Measurements from ENCODE around the gene COQ4.

COQ4 gene

DNA sequence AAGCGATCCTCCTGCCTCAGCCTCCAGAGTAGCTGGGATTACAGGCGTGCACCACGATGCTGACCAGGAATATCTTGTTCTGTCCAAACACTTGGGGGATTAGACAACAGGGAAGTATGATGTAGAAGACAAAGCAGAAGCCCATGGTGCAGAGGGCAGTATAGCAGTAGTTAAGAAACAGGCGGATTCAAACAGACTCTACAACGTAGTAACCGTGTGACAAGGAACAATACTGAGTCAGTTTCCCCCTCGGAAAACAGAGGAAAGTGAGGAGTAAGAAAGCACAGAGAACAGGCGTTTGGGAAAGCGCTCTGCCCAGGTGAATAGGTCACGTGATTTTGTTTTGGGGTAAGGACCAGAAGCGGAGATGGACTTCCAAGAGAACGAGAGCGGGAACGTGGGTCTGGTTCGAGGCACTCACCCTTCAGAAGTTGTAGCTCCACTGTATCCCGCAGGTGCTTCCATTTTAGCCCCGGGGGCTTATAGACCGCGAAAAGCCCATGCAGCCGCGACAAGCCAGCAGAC, 698 bp upstream of the COQ4 start:
- TF ChIP-seq, protein P1, sequence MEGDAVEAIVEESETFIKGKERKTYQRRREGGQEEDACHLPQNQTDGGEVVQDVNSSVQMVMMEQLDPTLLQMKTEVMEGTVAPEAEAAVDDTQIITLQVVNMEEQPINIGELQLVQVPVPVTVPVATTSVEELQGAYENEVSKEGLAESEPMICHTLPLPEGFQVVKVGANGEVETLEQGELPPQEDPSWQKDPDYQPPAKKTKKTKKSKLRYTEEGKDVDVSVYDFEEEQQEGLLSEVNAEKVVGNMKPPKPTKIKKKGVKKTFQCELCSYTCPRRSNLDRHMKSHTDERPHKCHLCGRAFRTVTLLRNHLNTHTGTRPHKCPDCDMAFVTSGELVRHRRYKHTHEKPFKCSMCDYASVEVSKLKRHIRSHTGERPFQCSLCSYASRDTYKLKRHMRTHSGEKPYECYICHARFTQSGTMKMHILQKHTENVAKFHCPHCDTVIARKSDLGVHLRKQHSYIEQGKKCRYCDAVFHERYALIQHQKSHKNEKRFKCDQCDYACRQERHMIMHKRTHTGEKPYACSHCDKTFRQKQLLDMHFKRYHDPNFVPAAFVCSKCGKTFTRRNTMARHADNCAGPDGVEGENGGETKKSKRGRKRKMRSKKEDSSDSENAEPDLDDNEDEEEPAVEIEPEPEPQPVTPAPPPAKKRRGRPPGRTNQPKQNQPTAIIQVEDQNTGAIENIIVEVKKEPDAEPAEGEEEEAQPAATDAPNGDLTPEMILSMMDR (conservative IDR thresholded peaks at IDR 0.05; ENCODE audit: low read depth, low read length), result no peak
- DNase-seq (ENCODE audit: low read depth), result no peak
- H3K4me3 ChIP-seq (ENCODE audit: low read depth, low read length), result peak overlapping the region; percentile 92

DNA sequence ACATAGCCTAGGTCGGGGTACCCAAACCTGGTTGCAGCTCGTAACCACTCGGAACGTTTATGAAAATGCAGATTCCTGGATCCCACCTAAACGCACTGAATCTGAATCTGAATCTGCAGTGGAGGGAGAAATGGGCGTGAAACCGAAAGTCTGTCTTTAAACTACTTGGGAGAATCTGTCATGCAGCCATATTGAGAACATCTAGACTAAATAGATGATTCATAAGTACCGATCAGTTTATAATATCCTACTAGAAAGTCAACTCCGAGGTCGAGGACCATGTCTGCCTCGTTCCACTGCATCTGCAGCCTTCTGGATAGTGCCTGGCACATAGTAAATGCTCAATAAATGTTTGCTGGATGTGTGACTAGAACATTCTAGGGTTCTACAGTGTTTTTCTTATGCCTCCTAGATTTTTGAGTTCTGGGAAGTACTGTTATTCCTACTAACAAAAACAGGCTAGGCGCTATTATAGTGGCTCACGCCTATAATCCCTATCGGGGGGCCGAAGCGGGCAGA, 632 bp downstream of the COQ4 start:
- DNase-seq (ENCODE audit: low read depth), result peak; percentile 59
- peak overlapping the region; percentile 92 for H3K4me3 ChIP-seq (ENCODE audit: low read depth, low read length)
- TF ChIP-seq, protein P1 (conservative IDR thresholded peaks at IDR 0.05; ENCODE audit: low read depth, low read length), result no peak

DNA sequence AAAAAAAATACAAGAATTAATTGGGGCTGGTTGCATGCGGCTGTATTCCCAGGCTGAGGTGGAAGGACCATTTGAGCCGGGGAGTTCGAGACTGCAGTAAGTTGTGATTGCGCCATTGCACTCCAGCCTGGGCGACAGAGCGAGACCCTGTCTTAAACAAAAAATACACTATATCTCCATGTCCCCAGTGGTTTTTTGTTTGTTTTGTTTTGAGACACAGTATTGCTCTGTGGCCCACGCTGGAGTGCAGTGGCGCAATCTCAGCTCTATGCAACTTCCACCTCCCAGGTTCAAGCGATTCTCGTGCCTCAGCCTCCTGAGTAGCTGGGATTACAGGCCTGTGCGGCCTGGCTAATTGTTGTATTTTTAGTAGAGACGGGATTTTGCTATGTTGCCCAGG, 1.2 kb downstream of the COQ4 start:
- TF ChIP-seq, protein P1 (conservative IDR thresholded peaks at IDR 0.05; ENCODE audit: low read depth, low read length), result no peak
- peak overlapping the region; percentile 92 for H3K4me3 ChIP-seq (ENCODE audit: low read depth, low read length)
- DNase-seq (ENCODE audit: low read depth), result no peak

DNA sequence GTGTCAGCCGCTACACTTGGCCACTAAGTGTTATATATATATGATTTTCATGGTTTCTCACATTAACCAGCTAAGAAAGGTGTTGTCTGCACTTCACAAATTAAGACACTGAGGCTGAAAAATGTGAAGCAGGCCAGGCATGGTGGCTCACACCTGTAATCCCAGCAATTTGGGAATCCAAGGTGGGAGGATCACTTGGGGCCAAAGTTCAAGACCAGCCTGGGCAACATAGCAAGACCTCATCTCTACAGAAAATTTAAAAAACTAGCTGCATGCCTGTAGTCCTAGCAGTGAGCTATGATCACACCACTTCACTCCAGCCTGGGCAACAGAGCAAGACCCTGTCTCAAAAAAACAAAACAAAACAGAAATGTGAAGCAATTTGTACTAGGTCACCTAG, 1.8 kb downstream of the COQ4 start:
- TF ChIP-seq, protein P1 (conservative IDR thresholded peaks at IDR 0.05; ENCODE audit: low read depth, low read length), result no peak
- no peak overlapping the region for H3K4me3 ChIP-seq (ENCODE audit: low read depth, low read length)
- DNase-seq (ENCODE audit: low read depth), result no peak

DNA sequence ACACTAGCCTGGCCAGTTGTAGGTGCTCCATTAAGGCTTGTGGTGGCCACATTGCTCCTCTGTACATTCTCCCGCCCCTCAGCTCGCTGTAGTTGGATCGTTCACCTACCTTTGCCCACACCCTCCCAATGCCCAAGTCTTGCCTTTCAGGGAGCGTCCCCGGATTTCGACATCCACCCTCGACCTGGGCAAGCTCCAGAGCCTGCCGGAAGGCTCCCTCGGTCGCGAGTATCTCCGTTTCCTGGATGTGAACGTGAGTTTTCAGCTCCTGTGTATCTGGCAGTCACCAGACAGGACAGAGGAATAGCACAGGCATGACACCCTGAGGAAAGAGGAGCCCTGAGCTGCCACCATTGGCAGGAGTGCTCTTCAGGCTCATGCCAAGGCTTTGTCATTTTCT, 3.0 kb downstream of the COQ4 start:
- DNase-seq (ENCODE audit: low read depth), result no peak
- TF ChIP-seq, protein P1 (conservative IDR thresholded peaks at IDR 0.05; ENCODE audit: low read depth, low read length), result no peak

DNA sequence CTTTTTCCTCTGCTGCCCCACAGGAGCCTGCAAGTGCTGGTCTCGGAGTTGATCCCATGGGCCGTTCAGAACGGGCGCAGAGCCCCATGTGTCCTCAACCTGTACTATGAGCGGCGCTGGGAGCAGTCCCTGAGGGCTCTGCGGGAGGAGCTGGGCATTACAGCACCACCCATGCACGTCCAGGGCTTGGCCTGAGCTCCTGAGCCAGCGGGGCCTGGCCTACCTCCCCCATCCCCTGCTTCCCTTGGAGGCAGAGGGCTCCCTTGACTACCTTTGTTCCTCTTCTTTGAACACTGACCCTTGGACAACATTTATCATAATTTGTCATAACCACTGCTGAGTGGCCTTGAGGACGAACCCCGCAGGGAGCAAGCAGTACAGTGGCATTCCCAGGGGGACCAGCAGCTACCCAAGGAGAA, 10.8 kb downstream of the COQ4 start:
- no peak overlapping the region for H3K4me3 ChIP-seq (ENCODE audit: low read depth, low read length)
- TF ChIP-seq, protein P1 (conservative IDR thresholded peaks at IDR 0.05; ENCODE audit: low read depth, low read length), result no peak
- DNase-seq (ENCODE audit: low read depth), result no peak

More for the DNA sequence above, 3.0 kb downstream of the COQ4 start:
- no peak overlapping the region for H3K4me3 ChIP-seq (ENCODE audit: low read depth, low read length)

DNA sequence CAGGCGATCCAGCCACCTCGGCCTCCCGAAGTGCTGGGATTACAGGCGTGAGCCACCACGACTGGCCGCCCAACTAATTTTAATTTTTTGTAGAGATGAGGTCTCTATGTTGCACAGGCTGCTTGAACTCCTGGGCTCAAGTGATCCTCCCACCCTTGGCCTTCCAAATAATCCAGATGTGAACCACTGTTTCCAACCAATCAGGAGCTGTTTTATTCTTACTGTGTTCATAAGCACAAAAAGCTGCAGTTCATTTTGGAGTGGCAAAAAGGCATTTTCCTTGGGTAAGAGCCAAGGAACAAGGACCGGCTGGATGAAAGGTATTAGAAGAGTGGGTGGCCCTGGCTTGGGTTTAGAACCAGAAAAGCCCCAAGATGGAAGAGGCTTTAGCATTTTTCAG, 12.5 kb downstream of the COQ4 start:
- TF ChIP-seq, protein P1 (conservative IDR thresholded peaks at IDR 0.05; ENCODE audit: low read depth, low read length), result no peak
- H3K4me3 ChIP-seq (ENCODE audit: low read depth, low read length), result no peak overlapping the region
- no peak for DNase-seq (ENCODE audit: low read depth)

Measured in choroid plexus epithelial cell (primary cell).